DMS114 treated with DMSO at 0.1 percent for 48 hours (cell line): Measurements from ENCODE around the gene LMF1.
"Not testable (repeated sequence)": the region's sequence is repeated elsewhere in the genome, so short reads cannot be mapped to it uniquely, and the experiment has no call there.

Source experiments
- DNase-seq: peaks from one replicate; lab custom pipeline; 2025; ENCODE audit not compliant: unreplicated experiment; lab: John Stamatoyannopoulos, UW

LMF1 gene

DNA sequence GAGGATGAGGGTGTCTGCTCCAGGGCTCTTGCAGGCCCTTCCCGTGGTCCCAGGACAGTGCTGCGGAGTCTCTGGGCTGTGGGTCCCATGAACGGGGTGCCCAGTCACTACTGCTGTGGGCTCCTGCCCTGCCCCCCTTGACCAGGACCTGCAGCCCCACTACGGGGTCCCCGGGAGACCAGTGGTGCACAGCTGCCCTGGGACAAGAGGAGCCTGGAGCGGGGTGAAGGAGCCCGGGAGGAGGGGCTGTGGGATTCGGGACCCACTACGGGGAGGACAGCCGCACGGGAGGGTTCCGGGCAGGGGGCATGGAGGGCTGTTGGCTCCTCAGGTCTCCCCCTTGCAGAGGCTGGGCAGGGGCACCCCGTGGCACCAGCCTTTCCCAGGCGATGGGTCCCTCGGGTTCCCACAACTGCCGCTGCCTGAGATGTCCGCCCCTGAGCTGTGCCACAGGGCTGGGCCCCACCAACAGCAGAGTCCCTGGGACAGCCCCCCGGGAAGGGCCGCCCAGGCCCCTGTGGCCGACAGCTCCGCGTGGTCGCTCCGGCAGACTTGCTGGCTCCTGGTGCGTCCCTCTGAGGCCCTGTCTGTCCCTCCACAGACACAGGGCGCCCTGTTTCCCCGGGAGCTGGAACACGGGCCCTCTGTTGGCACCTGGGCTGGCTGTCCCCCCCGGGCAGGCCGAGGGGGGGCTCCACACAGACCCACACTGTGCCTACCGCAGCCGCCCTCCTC is 118.2 kb downstream of the LMF1 start:
- no peak for DNase-seq

DNA sequence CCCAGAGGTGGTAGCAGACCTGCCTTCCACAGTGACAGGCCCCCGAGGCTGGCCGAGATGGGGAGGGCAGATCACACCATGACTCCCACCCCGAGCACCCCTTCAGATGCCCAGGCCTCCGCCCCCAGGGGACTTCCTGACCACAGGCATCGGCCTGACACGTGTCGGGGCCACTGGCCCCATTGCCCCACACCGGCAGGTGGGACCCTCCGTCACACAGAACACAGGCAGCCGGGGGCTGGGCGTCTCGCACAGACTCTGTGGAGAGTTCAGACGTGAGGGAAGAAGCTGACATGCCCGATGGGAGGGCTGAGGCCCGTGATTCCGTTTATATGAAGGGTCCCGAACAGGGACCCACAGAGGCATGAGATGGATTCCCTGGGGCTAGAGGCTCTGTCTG is 118.9 kb downstream of the LMF1 start:
- DNase-seq = no peak

DNA sequence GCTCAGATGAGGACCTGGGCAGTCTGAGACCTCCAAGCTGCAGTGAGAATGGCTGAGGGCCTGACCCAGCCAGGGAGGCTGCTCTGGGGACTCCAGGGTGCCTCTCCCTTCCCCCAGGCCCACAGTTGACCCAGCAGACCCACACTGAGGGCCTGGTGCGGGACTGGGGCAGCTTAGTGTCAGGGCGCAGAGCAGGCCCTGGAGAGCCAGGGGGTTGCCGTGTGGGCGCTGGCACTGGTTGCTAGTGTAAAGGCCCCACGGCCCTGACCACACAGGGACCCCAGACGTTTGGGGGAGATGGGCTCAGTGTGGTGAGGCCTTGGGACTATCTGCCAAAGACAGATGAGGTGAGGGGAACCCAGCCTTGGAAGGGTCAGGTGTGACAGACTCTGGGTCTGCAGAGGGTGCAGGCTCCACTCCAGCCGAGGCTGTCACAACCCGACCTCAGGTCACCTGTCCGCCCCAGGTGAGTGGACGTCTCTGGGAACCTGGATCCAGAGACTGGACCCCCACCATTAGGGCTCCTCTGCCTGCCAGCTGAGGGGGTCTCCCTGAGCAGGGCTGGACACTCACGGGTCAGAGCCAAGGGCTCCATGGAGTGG is 119.5 kb downstream of the LMF1 start:
- DNase-seq = no peak

DNA sequence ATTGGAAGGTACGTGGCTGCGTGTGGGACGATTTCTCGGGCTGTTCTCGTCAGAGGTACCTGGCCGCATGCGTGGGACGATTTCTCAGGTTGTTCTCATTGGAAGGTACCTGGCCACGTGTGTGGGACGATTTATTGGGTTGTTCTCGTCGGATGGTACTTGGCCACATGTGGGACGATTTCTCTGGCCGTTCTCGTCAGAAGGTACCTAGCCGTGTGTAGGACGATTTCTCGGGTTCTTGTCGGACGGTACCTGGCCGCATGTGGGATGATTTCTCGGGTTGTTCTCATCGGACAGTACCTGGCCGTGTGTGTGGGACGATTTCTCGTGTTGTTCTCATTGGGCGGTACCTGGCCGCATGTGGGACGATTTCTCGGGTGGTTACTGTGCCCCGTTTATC is 120.1 kb downstream of the LMF1 start:
- no peak for DNase-seq

DNA sequence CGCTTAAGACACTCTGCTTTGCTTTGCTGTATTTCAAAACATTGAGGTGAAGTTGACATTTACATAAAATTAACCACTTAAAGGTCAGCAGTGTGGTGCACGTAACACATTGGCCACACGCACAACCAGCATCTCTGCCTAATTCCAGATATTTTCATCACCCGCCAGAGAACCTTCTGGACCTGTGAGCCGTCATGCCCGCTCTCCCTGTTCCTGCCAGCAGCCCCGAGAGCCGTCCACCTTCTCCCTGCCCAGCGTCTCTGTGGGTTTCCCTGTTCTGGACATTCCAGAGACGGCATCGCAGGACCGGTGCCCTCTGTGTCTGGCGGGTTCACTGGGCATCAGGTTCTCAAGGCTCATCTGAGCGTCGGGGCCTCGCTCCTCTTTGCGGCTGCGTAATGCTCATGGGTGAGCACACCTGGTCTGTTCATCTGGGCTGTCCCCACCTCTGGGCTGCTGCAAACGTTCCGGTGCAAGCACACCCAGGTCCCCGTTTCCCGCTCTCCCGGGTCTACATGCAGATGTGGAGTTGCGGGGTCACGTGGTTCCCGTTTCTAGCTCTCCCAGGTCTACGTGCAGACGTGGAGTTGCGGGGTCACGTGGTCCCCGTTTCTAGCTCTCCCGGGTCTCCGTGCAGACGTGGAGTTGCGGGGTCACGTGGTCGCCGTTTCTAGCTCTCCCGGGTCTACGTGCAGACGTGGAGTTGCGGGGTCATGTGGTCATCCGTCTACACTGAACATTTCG is 122.1 kb downstream of the LMF1 start:
- DNase-seq = no peak

DNA sequence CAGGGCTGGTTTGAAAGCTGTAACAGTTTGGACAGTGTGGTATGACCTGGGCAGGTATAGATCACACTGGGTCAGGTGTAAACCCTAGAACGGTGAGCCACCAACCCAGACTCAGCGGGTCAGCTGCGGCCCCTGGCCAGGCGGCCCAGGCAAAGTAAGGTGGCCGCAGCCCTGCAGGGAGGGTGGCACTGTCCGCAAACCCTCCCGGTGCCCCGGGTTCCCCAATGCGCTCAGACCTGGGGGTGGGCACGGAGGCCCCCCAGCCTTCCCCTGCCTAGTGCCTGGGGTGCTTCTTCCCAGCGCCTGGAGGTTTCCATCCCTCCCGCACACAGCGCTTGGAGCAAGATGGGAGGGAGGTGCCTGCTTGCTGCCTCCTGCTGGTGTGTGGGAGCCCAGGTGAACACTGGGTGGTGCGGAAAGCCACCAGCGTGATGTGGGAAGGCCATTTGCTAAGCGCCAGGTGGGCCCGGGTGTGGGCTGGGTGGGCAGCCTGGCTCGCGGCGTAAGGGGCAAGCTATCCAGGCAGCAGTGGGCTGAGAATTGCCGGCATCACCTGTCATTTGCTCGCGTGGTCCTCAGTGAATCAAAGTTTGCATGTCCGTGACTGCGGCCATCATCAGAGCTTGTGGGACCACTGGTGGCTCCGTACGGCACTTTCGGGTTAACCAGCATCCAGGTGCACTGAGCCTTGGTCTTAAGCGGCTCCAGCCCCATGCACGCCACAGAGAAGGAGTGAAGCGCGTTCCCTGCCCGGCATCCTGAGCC is 122.9 kb downstream of the LMF1 start:
- DNase-seq = no peak

DNA sequence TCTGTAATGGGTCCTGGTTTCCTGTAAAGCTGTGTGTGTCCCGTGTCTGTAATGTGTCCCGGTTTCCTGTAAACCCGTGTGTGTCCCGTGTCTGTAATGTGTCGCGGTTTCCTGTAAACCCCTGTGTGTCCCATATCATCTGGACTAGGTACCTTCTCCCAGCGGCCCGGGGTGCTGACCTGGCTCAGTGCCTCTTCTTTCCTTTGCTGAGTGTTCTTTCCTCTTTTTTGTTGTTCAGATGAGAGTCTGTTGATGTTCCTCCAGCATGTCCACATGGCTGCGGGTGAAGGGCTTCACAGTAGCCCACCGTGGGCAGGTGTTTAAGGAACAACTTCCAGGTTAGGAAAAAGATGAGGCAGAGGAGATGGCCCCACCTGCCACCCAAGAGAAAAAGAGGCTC is 123.6 kb downstream of the LMF1 start:
- no peak for DNase-seq

DNA sequence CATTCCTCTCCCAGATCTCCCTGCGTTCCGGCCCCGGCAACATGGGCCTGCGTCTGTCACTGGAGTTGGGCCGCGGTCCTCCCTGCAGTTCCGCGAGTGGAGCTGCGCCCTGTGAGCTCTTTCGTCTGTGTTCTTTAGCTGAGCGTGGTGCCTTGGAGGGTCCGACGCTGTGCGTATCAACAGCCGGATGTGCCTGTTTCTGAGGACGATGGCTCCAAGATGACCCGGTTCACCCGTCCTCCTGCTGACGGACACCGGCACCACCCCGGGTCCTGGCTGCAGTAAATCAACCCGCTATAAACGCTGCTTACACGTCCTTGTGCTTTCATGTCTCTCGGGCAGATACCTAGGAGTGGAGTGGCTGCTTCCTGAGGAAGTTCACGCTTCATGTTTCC is 125.4 kb downstream of the LMF1 start:
- DNase-seq = no peak

DNA sequence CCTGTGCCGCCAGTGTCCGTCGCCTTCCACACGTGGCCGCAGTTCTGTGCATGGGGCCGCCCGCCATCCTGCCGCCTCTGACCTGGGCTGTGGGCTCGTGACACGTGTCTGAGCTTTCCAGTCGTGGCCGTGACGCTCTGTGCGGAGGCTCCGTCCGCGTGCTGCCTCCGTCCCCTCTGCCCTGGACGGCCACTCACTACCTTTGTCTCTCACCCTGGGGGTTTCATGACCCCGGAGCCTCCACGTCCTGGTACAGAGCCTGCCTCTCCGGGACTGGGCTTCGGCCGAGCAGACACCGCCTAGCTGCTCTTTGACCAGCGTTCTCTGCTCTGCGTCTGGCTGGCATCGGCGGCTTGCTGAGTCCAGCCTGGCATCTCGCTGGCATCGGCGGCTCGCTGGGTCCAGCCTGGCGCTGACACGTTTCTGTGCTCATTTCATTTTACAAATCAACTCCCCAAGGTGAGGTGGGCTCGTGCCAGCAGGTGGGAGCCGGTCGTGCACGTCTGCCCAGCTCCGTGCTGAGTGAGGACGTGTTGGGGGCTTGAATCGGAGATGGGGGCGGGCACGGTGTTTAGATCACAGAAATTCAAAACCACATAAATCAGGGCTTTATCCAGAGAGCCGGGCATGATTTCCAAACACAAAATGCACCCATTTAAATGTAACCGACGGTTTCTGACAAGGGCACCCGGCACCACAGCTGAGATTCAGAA is 126.0 kb downstream of the LMF1 start:
- no peak for DNase-seq

DNA sequence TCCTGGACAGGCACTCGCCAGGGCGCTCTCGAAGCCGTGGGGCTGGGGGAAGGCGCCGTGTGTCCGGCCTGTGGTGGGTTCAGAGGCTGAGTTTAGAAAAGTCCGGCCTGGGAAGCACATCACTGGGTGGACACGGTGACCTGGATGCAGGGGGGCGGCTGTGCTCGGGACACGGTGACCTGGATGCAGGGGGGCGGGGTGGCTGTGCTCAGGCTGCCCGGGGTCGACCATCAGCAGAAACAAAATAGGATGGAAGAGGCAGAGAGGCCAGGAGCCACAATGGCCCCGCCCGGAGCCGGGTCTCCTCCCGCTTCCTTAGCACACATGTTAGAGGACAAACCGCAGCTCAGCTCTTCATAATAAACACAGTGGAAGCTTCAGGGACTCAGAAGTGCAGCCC is 127.0 kb downstream of the LMF1 start:
- no peak for DNase-seq

DNA sequence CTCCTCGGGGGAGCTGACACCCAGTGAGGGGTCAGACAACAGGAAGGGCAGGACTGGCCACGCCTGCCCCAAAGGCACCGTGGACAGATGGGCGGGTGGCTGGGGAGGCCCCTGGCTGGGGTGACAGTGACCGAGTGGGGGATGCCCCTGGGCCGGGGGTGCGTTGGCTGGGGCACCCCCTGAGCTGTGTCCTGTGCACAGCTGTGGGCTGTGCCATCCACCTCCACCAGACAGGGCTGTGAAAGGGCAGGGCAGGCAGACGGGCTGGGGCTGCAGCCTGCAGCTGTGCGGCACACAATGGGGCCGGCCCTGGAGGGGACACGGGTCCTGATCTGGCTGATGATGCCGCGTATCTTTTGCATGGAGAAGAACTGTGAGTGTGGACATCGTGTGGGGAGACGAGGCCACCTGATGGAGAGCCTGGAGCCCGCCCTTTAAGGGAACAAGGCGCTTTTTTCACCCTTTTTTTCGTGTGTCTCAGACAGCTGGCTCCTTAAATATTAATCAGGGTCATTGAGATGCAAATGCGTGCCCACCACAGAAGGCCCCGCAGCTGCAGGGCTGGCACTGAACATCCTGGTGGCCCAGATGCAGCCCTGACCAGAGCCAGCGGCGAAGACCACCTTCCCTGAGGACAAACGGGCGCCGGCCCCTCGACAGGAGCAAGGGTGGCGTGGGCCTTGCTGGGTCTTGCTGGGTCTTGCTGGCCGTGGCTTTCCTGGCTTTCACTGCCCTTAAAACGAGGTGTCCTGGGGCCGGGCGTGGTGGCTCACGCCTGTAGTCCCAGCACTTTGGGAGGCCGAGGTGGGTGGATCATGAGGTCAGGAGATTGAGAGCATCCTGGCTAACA is 127.8 kb downstream of the LMF1 start:
- DNase-seq = no peak

DNA sequence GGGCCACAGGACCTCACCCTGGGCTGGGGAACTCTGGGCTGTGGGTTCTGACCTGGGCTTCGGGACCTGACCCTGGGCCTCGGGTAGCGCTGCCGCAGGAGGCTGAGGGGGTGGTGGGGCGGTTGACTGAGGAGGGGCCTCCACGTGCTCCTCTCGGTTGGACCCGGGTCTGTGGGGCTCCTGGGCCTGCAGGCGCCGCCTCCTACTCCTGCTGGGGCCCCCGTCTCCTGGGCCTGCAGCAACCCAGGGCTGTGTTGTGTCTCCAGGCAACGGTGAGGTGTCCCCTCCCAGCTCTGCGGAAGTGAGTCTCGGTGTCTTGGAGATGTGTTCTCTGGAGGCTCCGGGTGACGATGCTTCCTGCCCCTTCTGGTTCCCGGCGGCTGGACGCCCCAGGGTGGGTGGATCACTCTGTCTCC is 128.7 kb downstream of the LMF1 start:
- no peak for DNase-seq

DNA sequence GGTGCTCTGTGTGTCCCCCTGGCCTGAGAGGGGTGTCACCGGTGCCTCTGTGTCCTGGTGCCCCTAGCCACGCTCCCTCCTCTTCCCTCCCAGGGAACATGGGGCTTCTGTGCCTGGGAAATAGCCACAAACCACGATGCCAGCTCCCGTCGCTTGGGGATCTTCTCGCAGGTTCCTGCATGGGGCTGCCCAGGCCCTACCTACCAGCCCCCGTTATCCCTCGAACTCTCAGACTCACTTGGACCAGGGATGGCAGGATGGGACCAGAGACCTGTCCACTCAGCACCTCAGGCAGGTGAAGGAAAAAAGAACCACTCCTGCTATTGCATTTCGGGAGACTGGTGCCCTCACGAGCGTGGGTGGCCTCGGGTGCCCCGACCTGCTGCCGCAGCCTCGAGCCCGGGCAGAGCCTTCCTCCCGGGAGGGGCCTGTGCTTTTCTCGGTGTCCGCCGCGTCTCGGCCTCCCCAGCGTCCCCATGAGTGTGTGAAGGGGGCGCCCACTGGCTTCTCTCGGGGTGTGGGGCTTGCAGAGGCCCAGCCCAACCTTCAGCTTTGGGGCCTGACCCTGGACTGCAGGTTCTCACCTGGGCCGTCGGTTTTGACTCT is 129.2 kb downstream of the LMF1 start:
- no peak for DNase-seq

DNA sequence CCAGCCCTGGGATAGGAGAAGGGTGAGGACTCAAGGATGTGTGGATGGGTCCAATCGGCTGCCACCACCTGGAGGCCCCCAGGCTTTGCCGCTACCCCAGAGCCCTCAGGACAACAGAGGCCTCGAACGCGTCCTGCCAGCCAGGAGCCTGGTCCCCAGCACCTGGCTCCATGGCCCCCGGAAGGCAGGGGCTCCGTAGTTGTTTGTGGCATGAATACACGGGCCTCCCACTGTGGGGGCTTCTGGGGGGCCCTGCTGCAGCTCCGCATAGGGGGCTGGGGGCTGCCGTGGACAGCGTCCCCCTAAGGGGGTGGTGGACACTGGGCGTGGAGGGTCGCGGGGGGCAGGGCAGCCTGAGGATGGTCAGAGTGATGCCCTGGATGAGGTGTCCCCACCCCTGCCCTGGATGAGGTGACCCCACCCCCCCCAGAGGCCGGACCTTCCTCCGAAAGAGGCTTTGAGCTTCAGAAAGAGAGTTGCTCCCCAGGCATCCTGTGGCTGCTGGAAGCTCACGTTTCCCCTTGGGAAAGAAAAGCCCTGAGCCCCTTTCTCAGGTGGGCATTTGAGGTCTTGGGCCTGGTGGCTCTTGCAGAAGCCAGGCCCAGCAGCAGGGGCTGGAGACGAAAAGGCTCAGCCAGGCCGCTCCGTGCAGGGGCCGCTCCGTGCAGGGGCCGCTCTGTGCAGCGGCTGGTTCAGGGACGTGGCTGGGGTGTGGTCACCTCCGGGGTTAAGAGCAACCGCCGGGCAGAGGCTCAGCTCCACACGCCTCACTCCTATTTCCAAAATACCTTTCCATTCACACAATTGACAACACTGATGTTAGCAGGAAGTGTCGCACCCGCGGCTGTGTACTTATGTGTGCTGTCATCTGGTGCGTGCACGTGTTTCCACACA is 130.0 kb downstream of the LMF1 start:
- DNase-seq = no peak

DNA sequence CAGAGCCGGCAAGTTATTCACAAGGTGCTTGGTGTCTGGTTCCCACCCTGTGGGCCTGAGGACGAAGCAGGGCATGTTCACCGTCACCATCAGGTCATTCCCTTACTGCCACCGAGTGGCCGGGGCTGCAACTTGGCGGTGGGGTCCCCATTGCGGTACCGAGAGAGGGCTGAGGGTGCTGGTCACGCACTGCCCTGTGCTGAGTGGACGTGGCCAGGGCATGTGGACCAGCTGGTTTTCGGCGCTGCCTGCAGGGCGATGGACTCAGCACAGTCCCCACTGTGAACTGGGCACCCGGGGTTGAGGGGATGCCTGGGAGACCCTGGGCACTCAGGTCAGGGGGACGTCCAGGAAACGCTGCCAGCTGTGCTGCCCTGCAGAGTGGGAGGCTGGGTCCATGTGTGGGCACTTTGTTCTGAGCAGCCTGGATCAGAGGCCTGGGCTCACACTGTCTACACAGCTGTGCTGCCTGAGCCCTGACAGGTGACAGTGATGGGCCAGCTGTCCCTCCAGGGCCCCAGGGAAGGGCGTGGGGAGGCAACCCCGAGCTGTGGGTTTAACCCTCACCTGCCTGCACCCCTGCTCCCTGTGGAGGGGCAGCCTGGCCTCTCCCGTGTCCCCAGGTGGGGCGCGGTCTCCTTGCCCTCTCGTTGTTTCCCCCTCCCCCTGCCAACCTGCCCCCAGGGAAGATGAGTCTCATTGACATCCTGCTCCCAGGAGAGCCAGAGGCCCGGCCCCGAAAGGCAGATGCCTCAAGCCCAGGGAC is 131.0 kb downstream of the LMF1 start:
- DNase-seq = no peak

DNA sequence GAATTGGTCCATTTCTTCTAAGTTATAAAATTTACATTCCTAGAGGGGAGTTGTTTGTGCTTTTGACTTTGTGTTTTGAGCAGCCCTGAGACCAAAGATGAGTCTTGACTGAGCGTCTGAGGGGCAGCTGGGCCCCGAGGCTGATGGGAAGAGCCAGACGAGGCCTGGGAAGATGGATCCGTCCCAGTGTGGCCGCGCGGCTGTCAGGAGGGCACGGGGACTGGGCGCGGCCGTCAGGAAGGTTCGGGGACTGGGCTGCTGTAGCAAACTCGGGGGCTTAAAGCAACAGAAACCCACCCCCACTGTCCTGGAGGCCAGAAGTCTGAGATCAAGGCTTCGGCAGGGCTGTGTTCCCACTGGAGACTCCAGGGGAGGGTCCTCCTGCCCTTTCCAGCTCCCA is 132.0 kb downstream of the LMF1 start:
- no peak for DNase-seq

DNA sequence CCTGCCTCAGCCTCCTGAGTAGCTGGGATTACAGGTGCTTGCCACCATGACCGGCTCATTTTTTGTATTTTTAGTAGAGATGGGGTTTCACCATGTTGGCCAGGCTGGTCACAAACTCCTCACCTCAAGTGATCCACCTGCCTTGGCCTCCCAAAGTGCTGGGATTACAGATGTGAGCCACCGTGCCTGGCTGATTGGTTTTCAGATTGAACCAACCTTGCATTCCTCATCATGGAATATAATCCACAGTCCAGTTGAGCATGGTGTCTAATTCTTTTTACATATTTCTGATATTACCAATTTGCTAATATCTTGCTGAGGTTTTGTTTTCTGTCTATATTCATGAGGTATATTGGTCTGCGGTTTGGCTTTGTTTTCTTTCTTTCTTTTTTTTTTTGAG is 134.0 kb downstream of the LMF1 start:
- DNase-seq = not testable (repeated sequence)

DNA sequence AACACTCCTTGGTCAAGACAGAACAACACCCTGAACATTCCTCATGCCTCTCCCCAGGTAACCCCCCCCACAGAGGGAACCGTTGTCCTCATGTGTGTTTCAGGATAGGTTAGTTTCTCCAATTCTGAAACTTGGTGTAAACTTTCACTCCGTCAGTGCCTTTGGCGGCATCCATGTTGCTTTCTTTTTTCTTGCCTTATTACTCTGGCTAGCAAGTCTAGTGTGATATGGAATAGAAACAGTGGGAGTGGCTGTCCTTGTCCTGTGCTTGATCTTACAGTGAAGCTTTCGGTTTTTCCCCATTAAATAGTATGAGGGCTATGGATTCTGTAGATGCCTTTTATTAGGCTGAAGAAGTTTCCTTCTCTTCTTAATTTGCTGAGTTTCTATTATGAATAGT is 134.6 kb downstream of the LMF1 start:
- no peak for DNase-seq
